ENCODE data around the gene AKAP1. TPM values are rescaled to one million over a fixed set of nuclear protein-coding genes. Genes with fewer than 3 reads are reported as not detected.

The AKAP1 gene
- total RNA-seq, 1 donor from 2014 or later, result 214 TPM

GRCh38 chr17:57138030-57138911 is 53.2 kb downstream of the AKAP1 start:
- intact Hi-C loops (cut with micrococcal nuclease), result loop anchor here (10.0 kb wide), 1 partner anchor 607 kb away; the partner anchor contains the start of gene CCDC182

GRCh38 chr17:57138956-57139576 is 54.0 kb downstream of the AKAP1 start:
- no peaks in the 10 kb centered on the region for H3K4me1 ChIP-seq
- H3K27ac ChIP-seq (replicated peaks), result no peak overlapping the region
- DNase-seq, result no peak
- H3K36me3 ChIP-seq, result no peaks in the 10 kb centered on the region
- TF ChIP-seq, protein P1, sequence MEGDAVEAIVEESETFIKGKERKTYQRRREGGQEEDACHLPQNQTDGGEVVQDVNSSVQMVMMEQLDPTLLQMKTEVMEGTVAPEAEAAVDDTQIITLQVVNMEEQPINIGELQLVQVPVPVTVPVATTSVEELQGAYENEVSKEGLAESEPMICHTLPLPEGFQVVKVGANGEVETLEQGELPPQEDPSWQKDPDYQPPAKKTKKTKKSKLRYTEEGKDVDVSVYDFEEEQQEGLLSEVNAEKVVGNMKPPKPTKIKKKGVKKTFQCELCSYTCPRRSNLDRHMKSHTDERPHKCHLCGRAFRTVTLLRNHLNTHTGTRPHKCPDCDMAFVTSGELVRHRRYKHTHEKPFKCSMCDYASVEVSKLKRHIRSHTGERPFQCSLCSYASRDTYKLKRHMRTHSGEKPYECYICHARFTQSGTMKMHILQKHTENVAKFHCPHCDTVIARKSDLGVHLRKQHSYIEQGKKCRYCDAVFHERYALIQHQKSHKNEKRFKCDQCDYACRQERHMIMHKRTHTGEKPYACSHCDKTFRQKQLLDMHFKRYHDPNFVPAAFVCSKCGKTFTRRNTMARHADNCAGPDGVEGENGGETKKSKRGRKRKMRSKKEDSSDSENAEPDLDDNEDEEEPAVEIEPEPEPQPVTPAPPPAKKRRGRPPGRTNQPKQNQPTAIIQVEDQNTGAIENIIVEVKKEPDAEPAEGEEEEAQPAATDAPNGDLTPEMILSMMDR (IDR thresholded peaks at IDR 0.05; ENCODE audit: borderline replicate concordance), result no peak
- intact Hi-C loops (cut with micrococcal nuclease), result loop anchor here (10.0 kb wide), 1 partner anchor 606 kb away; the partner anchor contains the start of gene CCDC182
- H3K27me3 ChIP-seq (ENCODE audit: low read depth), result no peaks in the 10 kb centered on the region
- H3K4me3 ChIP-seq, result no peak overlapping the region
- no peaks in the 10 kb centered on the region for H3K9me3 ChIP-seq (replicated peaks)

More at GRCh38 chr17:57138030-57138911, 53.2 kb downstream of the AKAP1 start:
- Histone ChIP-seq H3K9me3 (replicated peaks) (no peaks in the 10 kb centered on the region), H3K4me1 (no peaks in the 10 kb centered on the region), H3K4me3 (no peak overlapping the region), H3K27ac (replicated peaks) (no peak overlapping the region), H3K36me3 (no peaks in the 10 kb centered on the region), H3K27me3 (ENCODE audit: low read depth) (no peaks in the 10 kb centered on the region)
- TF ChIP-seq, protein P1 (IDR thresholded peaks at IDR 0.05; ENCODE audit: borderline replicate concordance), result no peak
- no peak for DNase-seq

DNA sequence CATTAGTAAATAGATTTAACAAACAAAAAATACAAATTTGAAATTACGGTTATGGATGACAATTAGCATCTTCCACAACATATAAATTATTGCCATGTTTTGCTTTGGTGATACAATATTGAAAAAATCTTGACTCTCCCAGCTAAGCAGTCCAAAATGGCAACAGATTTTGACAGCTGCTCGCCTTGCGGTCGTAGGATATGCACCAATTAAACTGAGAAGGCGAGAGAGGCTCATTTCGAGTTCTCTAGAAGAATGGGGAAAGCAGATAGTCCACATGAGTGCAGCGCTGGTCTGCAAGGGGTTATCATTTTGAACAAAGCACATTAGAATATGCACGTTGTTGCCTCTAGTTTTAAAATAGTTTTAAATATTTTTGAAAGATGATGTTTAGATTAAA is 55.3 kb downstream of the AKAP1 start:
- no peaks in the 10 kb centered on the region for H3K9me3 ChIP-seq (replicated peaks)
- no peak overlapping the region for H3K4me3 ChIP-seq
- DNase-seq, result no peak
- TF ChIP-seq, protein P1 (IDR thresholded peaks at IDR 0.05; ENCODE audit: borderline replicate concordance), result no peak
- no peaks in the 10 kb centered on the region for H3K36me3 ChIP-seq
- no peaks in the 10 kb centered on the region for H3K27me3 ChIP-seq (ENCODE audit: low read depth)
- no peak overlapping the region for H3K27ac ChIP-seq (replicated peaks)
- H3K4me1 ChIP-seq, result no peaks in the 10 kb centered on the region
- intact Hi-C loops (cut with micrococcal nuclease), result no loop called here

DNA sequence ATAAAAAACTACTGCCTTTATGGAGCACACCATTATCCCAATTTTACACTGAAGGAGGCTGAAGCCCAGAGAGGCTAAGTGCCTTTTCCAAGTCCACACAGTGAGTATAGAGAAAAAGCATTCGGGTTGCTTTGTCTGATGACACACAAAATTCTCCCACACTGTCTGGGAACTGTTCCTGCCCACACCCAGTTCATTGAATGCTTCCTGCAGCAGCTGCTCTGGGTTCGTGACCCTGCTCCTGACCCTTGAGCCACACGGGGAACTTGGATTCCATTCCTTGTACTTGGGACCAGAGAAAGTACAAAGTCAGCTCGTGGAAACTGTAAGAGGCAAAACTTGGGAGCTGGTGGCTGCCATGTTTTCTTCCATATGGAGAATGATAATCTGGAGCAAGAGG is 57.9 kb downstream of the AKAP1 start:
- intact Hi-C loops (cut with micrococcal nuclease), result no loop called here
- no peak for DNase-seq
- Histone ChIP-seq H3K36me3 (no peaks in the 10 kb centered on the region), H3K4me1 (no peaks in the 10 kb centered on the region), H3K27ac (replicated peaks) (no peak overlapping the region), H3K9me3 (replicated peaks) (no peaks in the 10 kb centered on the region), H3K4me3 (no peak overlapping the region), H3K27me3 (ENCODE audit: low read depth) (no peaks in the 10 kb centered on the region)
- TF ChIP-seq, protein P1 (IDR thresholded peaks at IDR 0.05; ENCODE audit: borderline replicate concordance), result no peak

- Histone ChIP-seq H3K9me3 (replicated peaks) (no peaks in the 10 kb centered on the region), H3K36me3 (no peaks in the 10 kb centered on the region), H3K4me3 (no peak overlapping the region), H3K27me3 (ENCODE audit: low read depth) (no peaks in the 10 kb centered on the region), H3K27ac (replicated peaks) (no peak overlapping the region), H3K4me1 (no peaks in the 10 kb centered on the region)
- intact Hi-C loops (cut with micrococcal nuclease), result no loop called here
- TF ChIP-seq, protein P1 (IDR thresholded peaks at IDR 0.05; ENCODE audit: borderline replicate concordance), result no peak
- DNase-seq, result no peak
Measured at GRCh38 chr17:57143361-57143760, 58.3 kb downstream of the AKAP1 start.

Data from left ventricle myocardium inferior (tissue), 1 donor.